Hepatocyte (in vitro differentiated cells): ENCODE data around the gene NEDD9.

Source experiments
- EZH2 ChIP-seq: fragments of 200-600 bp; sonication (generic); IDR thresholded peaks from 2 replicates; pipeline ENCODE4 v1.6.1; 2016; ENCODE audit warnings: antibody characterized with exemption, mild to moderate bottlenecking, borderline replicate concordance
- EZH2phosphoT487 ChIP-seq: fragments of 200-600 bp; sonication (generic); IDR thresholded peaks from one replicate; pipeline ENCODE4 v1.6.1; 2018; ENCODE audit warnings: antibody characterized with exemption, mild to moderate bottlenecking, low read depth, moderate library complexity; ENCODE audit not compliant: unreplicated experiment, severe bottlenecking
- TF ChIP-seq, protein P1 (sequence below): fragments of 200-600 bp; sonication (generic); IDR thresholded peaks from 2 replicates; pipeline ENCODE4 v1.5.1; 2016; ENCODE audit warnings: antibody characterized with exemption, mild to moderate bottlenecking; ENCODE audit not compliant: poor library complexity

DNA sequence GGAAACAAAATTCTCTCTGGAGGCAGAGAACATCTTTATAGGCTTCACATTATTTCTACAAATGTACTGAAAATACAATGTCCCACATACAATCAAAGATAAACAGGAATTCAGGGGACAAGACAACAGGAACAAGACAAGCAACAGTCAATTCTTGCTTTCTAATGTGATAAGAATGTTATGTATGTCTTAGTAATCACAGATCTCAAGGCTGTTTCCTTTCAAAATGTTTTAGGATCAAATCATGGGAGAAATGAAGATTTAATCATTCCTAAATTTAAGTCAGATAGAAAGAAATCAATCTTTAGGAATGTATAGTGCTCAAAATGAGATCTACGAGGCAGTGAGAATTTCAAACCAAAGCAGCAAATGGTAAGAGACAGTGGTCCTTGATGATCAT, 32.1 kb downstream of the NEDD9 start:
- TF ChIP-seq, protein P1, sequence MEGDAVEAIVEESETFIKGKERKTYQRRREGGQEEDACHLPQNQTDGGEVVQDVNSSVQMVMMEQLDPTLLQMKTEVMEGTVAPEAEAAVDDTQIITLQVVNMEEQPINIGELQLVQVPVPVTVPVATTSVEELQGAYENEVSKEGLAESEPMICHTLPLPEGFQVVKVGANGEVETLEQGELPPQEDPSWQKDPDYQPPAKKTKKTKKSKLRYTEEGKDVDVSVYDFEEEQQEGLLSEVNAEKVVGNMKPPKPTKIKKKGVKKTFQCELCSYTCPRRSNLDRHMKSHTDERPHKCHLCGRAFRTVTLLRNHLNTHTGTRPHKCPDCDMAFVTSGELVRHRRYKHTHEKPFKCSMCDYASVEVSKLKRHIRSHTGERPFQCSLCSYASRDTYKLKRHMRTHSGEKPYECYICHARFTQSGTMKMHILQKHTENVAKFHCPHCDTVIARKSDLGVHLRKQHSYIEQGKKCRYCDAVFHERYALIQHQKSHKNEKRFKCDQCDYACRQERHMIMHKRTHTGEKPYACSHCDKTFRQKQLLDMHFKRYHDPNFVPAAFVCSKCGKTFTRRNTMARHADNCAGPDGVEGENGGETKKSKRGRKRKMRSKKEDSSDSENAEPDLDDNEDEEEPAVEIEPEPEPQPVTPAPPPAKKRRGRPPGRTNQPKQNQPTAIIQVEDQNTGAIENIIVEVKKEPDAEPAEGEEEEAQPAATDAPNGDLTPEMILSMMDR: no peak
- TF ChIP-seq EZH2: no peak
- TF ChIP-seq EZH2phosphoT487: no peak
